H9 (cell line): Measurements from ENCODE around the gene RHEBL1. TPM values are rescaled to one million over a fixed set of nuclear protein-coding genes. Genes with fewer than 3 reads are reported as not detected.

Experiments used
- DNase-seq: peaks from one replicate; pipeline ENCODE4 v3.0.0-alpha.2; 2017
- H2AFZ ChIP-seq: one replicate; pipeline ENCODE4 v1.6.1; 2013; ENCODE audit warnings: mild to moderate bottlenecking, low read length, control low read depth, moderate library complexity
- H2AK5ac ChIP-seq: 2 replicates; pipeline ENCODE4 v1.6.1; 2013; ENCODE audit warnings: low read length, control low read depth, mixed read lengths; ENCODE audit not compliant: insufficient read length
- H2BK120ac ChIP-seq: one replicate; pipeline ENCODE4 v1.6.1; 2013; ENCODE audit warnings: low read depth, mild to moderate bottlenecking, low read length, control low read depth, inconsistent platforms; ENCODE audit not compliant: poor library complexity, severe bottlenecking
- H2BK12ac ChIP-seq: 2 replicates; pipeline ENCODE4 v1.6.1; 2013; ENCODE audit warnings: low read length, control low read depth, mixed read lengths, low read depth; ENCODE audit not compliant: insufficient read length
- H2BK15ac ChIP-seq: 2 replicates; pipeline ENCODE4 v1.6.1; 2013; ENCODE audit warnings: low read depth, low read length, control low read depth
- H2BK20ac ChIP-seq: one replicate; pipeline ENCODE4 v1.6.1; 2013; ENCODE audit warnings: low read depth, mild to moderate bottlenecking, low read length, control low read depth, inconsistent platforms; ENCODE audit not compliant: poor library complexity, severe bottlenecking
- H2BK5ac ChIP-seq: 2 replicates; pipeline ENCODE4 v1.6.1; 2013; ENCODE audit warnings: low read length, control low read depth, mixed read lengths; ENCODE audit not compliant: insufficient read length
- H3K14ac ChIP-seq: 2 replicates; pipeline ENCODE4 v1.6.1; 2013; ENCODE audit warnings: low read length, control low read depth; ENCODE audit not compliant: insufficient read depth
- H3K18ac ChIP-seq: 2 replicates; pipeline ENCODE4 v1.6.1; 2013; ENCODE audit warnings: low read depth, mild to moderate bottlenecking, mixed read lengths, low read length, control low read depth; ENCODE audit not compliant: insufficient read length
- H3K23ac ChIP-seq: 2 replicates; pipeline ENCODE4 v1.6.1; 2013; ENCODE audit warnings: low read length, control low read depth, mixed read lengths, low read depth; ENCODE audit not compliant: insufficient read length
- H3K23me2 ChIP-seq: 2 replicates; pipeline ENCODE4 v1.6.1; 2013; ENCODE audit warnings: low read depth, mild to moderate bottlenecking, mixed read lengths, low read length, control low read depth; ENCODE audit not compliant: insufficient read length, poor library complexity, severe bottlenecking
- H3K27ac ChIP-seq: 2 replicates; pipeline ENCODE4 v1.5.1; 2013; ENCODE audit warnings: low read length, control low read depth, mixed read lengths, low read depth; ENCODE audit not compliant: insufficient read length
- H3K27me3 ChIP-seq: 2 replicates; pipeline ENCODE4 v1.6.1; 2013; ENCODE audit warnings: low read length, control low read depth, inconsistent platforms; ENCODE audit not compliant: insufficient read depth
- H3K4ac ChIP-seq: 2 replicates; pipeline ENCODE4 v1.6.1; 2013; ENCODE audit warnings: low read depth, mild to moderate bottlenecking, control low read depth, inconsistent platforms, low read length, moderate library complexity
- H3K4me1 ChIP-seq: 2 replicates; pipeline ENCODE4 v1.6.1; 2013; ENCODE audit warnings: low read length, control low read depth, inconsistent platforms; ENCODE audit not compliant: insufficient read depth
- H3K4me2 ChIP-seq: 2 replicates; pipeline ENCODE4 v1.6.1; 2013; ENCODE audit warnings: low read length, control low read depth, mixed read lengths; ENCODE audit not compliant: insufficient read length, insufficient read depth
- H3K56ac ChIP-seq: 2 replicates; pipeline ENCODE4 v1.6.1; 2013; ENCODE audit warnings: low read depth, mild to moderate bottlenecking, mixed read lengths, low read length, control low read depth; ENCODE audit not compliant: insufficient read length
- H3K79me1 ChIP-seq: 2 replicates; pipeline ENCODE4 v1.6.1; 2013; ENCODE audit warnings: low read depth, mild to moderate bottlenecking, moderate library complexity, low read length, control low read depth, inconsistent platforms; ENCODE audit not compliant: insufficient read depth, poor library complexity, severe bottlenecking
- H3K79me2 ChIP-seq: 2 replicates; pipeline ENCODE4 v1.6.1; 2013; ENCODE audit warnings: low read length, control low read depth, inconsistent platforms; ENCODE audit not compliant: insufficient read depth
- H3K9ac ChIP-seq: 2 replicates; pipeline ENCODE4 v1.6.1; 2013; ENCODE audit warnings: low read length, control low read depth, mixed read lengths; ENCODE audit not compliant: insufficient read length; ENCODE audit errors: extremely low read depth
- H3K9me3 ChIP-seq: one replicate; pipeline ENCODE4 v1.6.1; 2013; ENCODE audit warnings: low read depth, low read length, inconsistent platforms; ENCODE audit not compliant: control insufficient read depth
- H3T11ph ChIP-seq: one replicate; pipeline ENCODE4 v1.6.1; 2013; ENCODE audit warnings: mild to moderate bottlenecking, low read length, control low read depth, inconsistent platforms
- H4K20me1 ChIP-seq: one replicate; pipeline ENCODE4 v1.6.1; 2013; ENCODE audit not compliant: control insufficient read depth, insufficient read length, insufficient read depth
- H4K5ac ChIP-seq: 2 replicates; pipeline ENCODE4 v1.6.1; 2013; ENCODE audit warnings: low read depth, mild to moderate bottlenecking, mixed read lengths, low read length, control low read depth; ENCODE audit not compliant: insufficient read length
- H4K8ac ChIP-seq: replicated peaks from 2 replicates; pipeline ENCODE4 v1.6.1; 2013; ENCODE audit warnings: low read length, control low read depth, mixed read lengths, low read depth; ENCODE audit not compliant: insufficient read length
- H4K91ac ChIP-seq: 2 replicates; pipeline ENCODE4 v1.6.1; 2013; ENCODE audit warnings: low read depth, mild to moderate bottlenecking, moderate library complexity, mixed read lengths, low read length, control low read depth; ENCODE audit not compliant: insufficient read length
- H3K27ac Mint-ChIP-seq, 3 experiments: 2 replicates in 2 of 3; 3 replicates in 1 of 3; pipeline ENCODE4 v1.8.0; 2020 to 2021; ENCODE audit warnings: mixed read lengths in 3 of 3, mild to moderate bottlenecking in 1 of 3, moderate library complexity in 1 of 3
- H3K27me3 Mint-ChIP-seq: 2 replicates; pipeline ENCODE4 v1.8.0; 2021; ENCODE audit warnings: low read depth, mild to moderate bottlenecking, moderate library complexity, mixed read lengths
- H3K36me3 Mint-ChIP-seq, 3 experiments: 2 replicates in 2 of 3; 3 replicates in 1 of 3; pipeline ENCODE4 v1.8.0; 2020 to 2021; ENCODE audit warnings: low read depth in 3 of 3, mixed read lengths in 3 of 3; ENCODE audit not compliant: insufficient read depth in 1 of 3
- H3K4me1 Mint-ChIP-seq, 2 experiments: 2 replicates each; pipeline ENCODE4 v1.8.0; 2020; ENCODE audit warnings: mixed read lengths in 2 of 2
- H3K4me3 Mint-ChIP-seq, 2 experiments: 2 replicates in 1 of 2; 3 replicates in 1 of 2; pipeline ENCODE4 v1.8.0; 2020 to 2021; ENCODE audit warnings: mild to moderate bottlenecking in 2 of 2, mixed read lengths in 2 of 2, moderate library complexity in 1 of 2
- H3K9me3 Mint-ChIP-seq, 2 experiments: 2 replicates in 1 of 2; 3 replicates in 1 of 2; pipeline ENCODE4 v1.8.0; 2020; ENCODE audit warnings: mild to moderate bottlenecking in 2 of 2, mixed read lengths in 2 of 2, moderate library complexity in 1 of 2
- WGBS: extraction: QIAGEN DNeasy Blood & Tissue Kit; methylation state at CpG from one replicate; pipeline ENCODE4 v1.1.7; 2013; ENCODE audit warnings: missing lambda C conversion rate, low lambda C conversion rate, mixed read lengths; ENCODE audit not compliant: insufficient read length; ENCODE audit errors: extremely low coverage; 5-methylcytosine and 5-hydroxymethylcytosine counted together
- total RNA-seq: library from RNA; stranded (reverse); gene quantifications from 2 replicates; pipeline ENCODE4 v1.2.1, GENCODE V29; 2021
- TF ChIP-seq, protein P1 (sequence below): fragments of 200-600 bp; sonication (generic); conservative IDR thresholded peaks from 3 replicates; pipeline ENCODE4 v1.8.0; 2021; ENCODE audit warnings: antibody characterized with exemption, mild to moderate bottlenecking

The RHEBL1 gene
- total RNA-seq, 1 experiment from 2014 or later: 4.0 TPM

DNA sequence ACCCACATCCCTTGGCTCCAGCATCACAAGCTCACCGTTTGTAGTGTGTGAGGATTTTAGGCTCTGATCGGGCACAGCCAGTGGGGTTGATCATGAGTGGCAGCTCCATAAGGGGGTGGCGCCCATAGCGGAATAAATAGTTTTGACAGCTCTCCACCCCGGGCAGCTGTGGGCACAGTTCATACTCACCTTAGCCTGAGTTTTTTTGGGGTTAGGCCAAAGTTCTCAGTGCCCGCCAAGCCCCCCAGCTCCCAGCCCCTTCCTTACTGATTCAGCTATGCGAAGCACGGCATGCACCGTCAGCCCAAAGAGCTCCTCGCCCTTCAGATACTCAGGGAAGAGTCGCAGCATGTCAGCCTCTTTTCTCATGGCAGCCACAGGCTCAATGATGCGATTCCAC, 45.2 kb downstream of the RHEBL1 start:
- Histone ChIP-seq H3K9ac (no peak overlapping the region), H3K4me1 (no peaks in the 10 kb centered on the region), H3K27me3 (no peaks in the 10 kb centered on the region; the same call in 1 of the 2 replicates), H2BK120ac (no peak overlapping the region), H3K9me3 (no peaks in the 10 kb centered on the region), H4K91ac (no peak overlapping the region), H3K79me2 (no peaks in the 10 kb centered on the region), H2BK20ac (no peak overlapping the region), H3K4ac (no peak overlapping the region), H3K18ac (no peak overlapping the region), H3K56ac (no peak overlapping the region), H3K79me1 (no peaks in the 10 kb centered on the region), H4K20me1 (no peaks in the 10 kb centered on the region), H4K8ac (no peak overlapping the region), H2AFZ (no peak overlapping the region), H3K27ac (no peak overlapping the region), H2AK5ac (no peak overlapping the region), H2BK5ac (no peak overlapping the region), H3K23ac (no peak overlapping the region), H4K5ac (no peak overlapping the region), H3K14ac (no peak overlapping the region), H3T11ph (no peak overlapping the region), H3K23me2 (no peaks in the 10 kb centered on the region), H3K4me2 (no peak overlapping the region), H2BK15ac (no peak overlapping the region), H2BK12ac (no peak overlapping the region)
- TF ChIP-seq, protein P1, sequence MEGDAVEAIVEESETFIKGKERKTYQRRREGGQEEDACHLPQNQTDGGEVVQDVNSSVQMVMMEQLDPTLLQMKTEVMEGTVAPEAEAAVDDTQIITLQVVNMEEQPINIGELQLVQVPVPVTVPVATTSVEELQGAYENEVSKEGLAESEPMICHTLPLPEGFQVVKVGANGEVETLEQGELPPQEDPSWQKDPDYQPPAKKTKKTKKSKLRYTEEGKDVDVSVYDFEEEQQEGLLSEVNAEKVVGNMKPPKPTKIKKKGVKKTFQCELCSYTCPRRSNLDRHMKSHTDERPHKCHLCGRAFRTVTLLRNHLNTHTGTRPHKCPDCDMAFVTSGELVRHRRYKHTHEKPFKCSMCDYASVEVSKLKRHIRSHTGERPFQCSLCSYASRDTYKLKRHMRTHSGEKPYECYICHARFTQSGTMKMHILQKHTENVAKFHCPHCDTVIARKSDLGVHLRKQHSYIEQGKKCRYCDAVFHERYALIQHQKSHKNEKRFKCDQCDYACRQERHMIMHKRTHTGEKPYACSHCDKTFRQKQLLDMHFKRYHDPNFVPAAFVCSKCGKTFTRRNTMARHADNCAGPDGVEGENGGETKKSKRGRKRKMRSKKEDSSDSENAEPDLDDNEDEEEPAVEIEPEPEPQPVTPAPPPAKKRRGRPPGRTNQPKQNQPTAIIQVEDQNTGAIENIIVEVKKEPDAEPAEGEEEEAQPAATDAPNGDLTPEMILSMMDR: no peak
- H3K4me3 Mint-ChIP-seq: no peak overlapping the region
- no peaks in the 10 kb centered on the region for H3K9me3 Mint-ChIP-seq
- H3K4me1 Mint-ChIP-seq: peaks cover 4 to 5% of the 10 kb centered on the region in 2 experiments
- no CpG with 5 or more reads among the region's 12 CpGs for WGBS
- H3K27me3 Mint-ChIP-seq: no peaks in the 10 kb centered on the region; the same call in 1 of the 2 replicates
- no peak for DNase-seq
- H3K36me3 Mint-ChIP-seq: peaks cover 42 to 86% (median 81%) of the 10 kb centered on the region in 3 experiments
- no peak overlapping the region for H3K27ac Mint-ChIP-seq
